NB4 (cell line): ENCODE data around the gene NTSR1.

Experiments
- DNase-seq: peaks from one replicate; pipeline ENCODE4 v3.0.0; 2010; ENCODE audit warnings: low read depth
- H3K4me3 ChIP-seq: one replicate; pipeline ENCODE4 v1.5.1; 2011; ENCODE audit warnings: mild to moderate bottlenecking, low read depth, low read length, moderate library complexity
- CTCF ChIP-seq: IDR thresholded peaks from one replicate; pipeline ENCODE4 v1.5.1; 2012; ENCODE audit warnings: low read depth, low read length
- MAX ChIP-seq: IDR thresholded peaks from 2 replicates; pipeline ENCODE4 v1.6.1; 2011; ENCODE audit warnings: low read depth, low read length
- MYC ChIP-seq: IDR thresholded peaks from 2 replicates; pipeline ENCODE4 v1.6.1; 2011; ENCODE audit warnings: low read depth, low read length
- POLR2A ChIP-seq: IDR thresholded peaks from 2 replicates; pipeline ENCODE4 v1.6.1; 2011; ENCODE audit warnings: mild to moderate bottlenecking; ENCODE audit not compliant: insufficient read length; ENCODE audit errors: extremely low read depth

The NTSR1 gene

GRCh38 chr20:62737271-62737811 is 28.7 kb downstream of the NTSR1 start:
- DNase-seq: peak; percentile 33
- TF ChIP-seq POLR2A: no peak
- TF ChIP-seq CTCF: no peak
- no peak for TF ChIP-seq MYC
- no peak for TF ChIP-seq MAX
- H3K4me3 ChIP-seq: peak overlapping the region; percentile 17

- no peak overlapping the region for H3K4me3 ChIP-seq
- TF ChIP-seq CTCF: no peak
- TF ChIP-seq POLR2A: no peak
- no peak for TF ChIP-seq MAX
- no peak for TF ChIP-seq MYC
- DNase-seq: no peak
These were observed 29.6 kb downstream of the NTSR1 start for GRCh38 chr20:62738025-62738881.

GRCh38 chr20:62739067-62739466 is 30.4 kb downstream of the NTSR1 start:
- H3K4me3 ChIP-seq: no peak overlapping the region
- TF ChIP-seq POLR2A: no peak
- TF ChIP-seq CTCF: no peak
- TF ChIP-seq MAX: no peak
- TF ChIP-seq MYC: no peak

GRCh38 chr20:62739581-62740285 is 31.1 kb downstream of the NTSR1 start:
- peak overlapping the region; percentile 55 for H3K4me3 ChIP-seq
- DNase-seq: peak; percentile 85
- no peak for TF ChIP-seq CTCF
- peak; percentile 7 for TF ChIP-seq MYC
- TF ChIP-seq POLR2A: no peak
- TF ChIP-seq MAX: peak; percentile 54

More at GRCh38 chr20:62739067-62739466, 30.4 kb downstream of the NTSR1 start:
- no peak for DNase-seq

GRCh38 chr20:62740286-62741141 is 31.9 kb downstream of the NTSR1 start:
- TF ChIP-seq MYC (no peak), CTCF (peak; percentile 2), POLR2A (no peak), MAX (peak; percentile 39; the same call in 1 of the 2 replicates)
- peak; percentile 98 for DNase-seq
- H3K4me3 ChIP-seq: peak overlapping the region; percentile 55
